ENCODE results near the gene HESX1.
A peak's percentile ranks its signal among the peaks of the same experiment; 100 is the strongest.

DNA sequence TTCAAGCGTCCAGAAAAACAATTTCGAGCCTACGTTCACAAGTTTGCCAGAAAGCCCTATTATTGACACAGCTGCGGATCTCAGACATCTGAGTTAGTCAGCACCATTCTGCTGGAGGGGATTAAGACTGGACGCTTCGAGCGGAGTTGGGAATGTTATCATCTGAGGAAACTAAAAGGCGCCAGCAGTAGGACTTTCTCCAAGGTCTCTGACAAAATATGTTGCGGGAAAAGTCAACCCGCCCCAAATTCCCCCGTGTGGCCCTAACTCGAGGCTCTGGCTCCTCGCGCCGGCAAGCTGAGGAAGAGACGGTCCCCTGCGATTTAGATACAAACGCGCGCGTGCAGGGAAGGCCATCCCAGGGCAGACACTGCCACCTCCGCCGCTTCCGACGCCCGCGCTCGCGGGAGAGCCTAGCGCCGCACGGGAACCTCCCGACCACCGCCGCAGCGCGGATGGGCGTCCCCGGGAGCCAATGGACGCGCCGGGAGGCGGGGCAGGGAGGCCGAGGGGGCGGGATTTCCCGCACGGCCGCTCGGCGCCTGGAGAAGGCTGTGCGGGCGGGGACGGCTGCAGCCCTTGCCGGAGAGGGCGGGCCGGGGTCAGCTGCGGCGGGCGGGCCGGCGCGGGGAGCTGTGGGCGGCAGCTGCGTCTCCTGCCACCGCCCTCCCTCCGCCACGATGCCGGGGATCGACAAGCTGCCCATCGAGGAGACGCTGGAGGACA lies 27.6 kb upstream of the HESX1 start, which contains the start of gene APPL1:
- TF ChIP-seq EZH2 (IDR thresholded peaks at IDR 0.05; ENCODE audit: low read depth, unreplicated experiment), result no peak
- TF ChIP-seq, protein P1, sequence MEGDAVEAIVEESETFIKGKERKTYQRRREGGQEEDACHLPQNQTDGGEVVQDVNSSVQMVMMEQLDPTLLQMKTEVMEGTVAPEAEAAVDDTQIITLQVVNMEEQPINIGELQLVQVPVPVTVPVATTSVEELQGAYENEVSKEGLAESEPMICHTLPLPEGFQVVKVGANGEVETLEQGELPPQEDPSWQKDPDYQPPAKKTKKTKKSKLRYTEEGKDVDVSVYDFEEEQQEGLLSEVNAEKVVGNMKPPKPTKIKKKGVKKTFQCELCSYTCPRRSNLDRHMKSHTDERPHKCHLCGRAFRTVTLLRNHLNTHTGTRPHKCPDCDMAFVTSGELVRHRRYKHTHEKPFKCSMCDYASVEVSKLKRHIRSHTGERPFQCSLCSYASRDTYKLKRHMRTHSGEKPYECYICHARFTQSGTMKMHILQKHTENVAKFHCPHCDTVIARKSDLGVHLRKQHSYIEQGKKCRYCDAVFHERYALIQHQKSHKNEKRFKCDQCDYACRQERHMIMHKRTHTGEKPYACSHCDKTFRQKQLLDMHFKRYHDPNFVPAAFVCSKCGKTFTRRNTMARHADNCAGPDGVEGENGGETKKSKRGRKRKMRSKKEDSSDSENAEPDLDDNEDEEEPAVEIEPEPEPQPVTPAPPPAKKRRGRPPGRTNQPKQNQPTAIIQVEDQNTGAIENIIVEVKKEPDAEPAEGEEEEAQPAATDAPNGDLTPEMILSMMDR (conservative IDR thresholded peaks at IDR 0.05; ENCODE audit: low read depth in 2 of 2), result no peak
- TF ChIP-seq POLR2AphosphoS5 (IDR thresholded peaks at IDR 0.05; ENCODE audit: low read depth), result peak; percentile 94
- TF ChIP-seq, protein P2, sequence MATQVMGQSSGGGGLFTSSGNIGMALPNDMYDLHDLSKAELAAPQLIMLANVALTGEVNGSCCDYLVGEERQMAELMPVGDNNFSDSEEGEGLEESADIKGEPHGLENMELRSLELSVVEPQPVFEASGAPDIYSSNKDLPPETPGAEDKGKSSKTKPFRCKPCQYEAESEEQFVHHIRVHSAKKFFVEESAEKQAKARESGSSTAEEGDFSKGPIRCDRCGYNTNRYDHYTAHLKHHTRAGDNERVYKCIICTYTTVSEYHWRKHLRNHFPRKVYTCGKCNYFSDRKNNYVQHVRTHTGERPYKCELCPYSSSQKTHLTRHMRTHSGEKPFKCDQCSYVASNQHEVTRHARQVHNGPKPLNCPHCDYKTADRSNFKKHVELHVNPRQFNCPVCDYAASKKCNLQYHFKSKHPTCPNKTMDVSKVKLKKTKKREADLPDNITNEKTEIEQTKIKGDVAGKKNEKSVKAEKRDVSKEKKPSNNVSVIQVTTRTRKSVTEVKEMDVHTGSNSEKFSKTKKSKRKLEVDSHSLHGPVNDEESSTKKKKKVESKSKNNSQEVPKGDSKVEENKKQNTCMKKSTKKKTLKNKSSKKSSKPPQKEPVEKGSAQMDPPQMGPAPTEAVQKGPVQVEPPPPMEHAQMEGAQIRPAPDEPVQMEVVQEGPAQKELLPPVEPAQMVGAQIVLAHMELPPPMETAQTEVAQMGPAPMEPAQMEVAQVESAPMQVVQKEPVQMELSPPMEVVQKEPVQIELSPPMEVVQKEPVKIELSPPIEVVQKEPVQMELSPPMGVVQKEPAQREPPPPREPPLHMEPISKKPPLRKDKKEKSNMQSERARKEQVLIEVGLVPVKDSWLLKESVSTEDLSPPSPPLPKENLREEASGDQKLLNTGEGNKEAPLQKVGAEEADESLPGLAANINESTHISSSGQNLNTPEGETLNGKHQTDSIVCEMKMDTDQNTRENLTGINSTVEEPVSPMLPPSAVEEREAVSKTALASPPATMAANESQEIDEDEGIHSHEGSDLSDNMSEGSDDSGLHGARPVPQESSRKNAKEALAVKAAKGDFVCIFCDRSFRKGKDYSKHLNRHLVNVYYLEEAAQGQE (IDR thresholded peaks at IDR 0.05; ENCODE audit: unreplicated experiment), result no peak
- no peak for TF ChIP-seq EZH2phosphoT487 (IDR thresholded peaks at IDR 0.05; ENCODE audit: unreplicated experiment)
- TF ChIP-seq JUNB (IDR thresholded peaks at IDR 0.05; ENCODE audit: unreplicated experiment), result no peak
- peak; percentile 51 for TF ChIP-seq CREB1 (CRISPR knock-in tag; IDR thresholded peaks at IDR 0.05; ENCODE audit: low read depth)
- TF ChIP-seq, protein P3, sequence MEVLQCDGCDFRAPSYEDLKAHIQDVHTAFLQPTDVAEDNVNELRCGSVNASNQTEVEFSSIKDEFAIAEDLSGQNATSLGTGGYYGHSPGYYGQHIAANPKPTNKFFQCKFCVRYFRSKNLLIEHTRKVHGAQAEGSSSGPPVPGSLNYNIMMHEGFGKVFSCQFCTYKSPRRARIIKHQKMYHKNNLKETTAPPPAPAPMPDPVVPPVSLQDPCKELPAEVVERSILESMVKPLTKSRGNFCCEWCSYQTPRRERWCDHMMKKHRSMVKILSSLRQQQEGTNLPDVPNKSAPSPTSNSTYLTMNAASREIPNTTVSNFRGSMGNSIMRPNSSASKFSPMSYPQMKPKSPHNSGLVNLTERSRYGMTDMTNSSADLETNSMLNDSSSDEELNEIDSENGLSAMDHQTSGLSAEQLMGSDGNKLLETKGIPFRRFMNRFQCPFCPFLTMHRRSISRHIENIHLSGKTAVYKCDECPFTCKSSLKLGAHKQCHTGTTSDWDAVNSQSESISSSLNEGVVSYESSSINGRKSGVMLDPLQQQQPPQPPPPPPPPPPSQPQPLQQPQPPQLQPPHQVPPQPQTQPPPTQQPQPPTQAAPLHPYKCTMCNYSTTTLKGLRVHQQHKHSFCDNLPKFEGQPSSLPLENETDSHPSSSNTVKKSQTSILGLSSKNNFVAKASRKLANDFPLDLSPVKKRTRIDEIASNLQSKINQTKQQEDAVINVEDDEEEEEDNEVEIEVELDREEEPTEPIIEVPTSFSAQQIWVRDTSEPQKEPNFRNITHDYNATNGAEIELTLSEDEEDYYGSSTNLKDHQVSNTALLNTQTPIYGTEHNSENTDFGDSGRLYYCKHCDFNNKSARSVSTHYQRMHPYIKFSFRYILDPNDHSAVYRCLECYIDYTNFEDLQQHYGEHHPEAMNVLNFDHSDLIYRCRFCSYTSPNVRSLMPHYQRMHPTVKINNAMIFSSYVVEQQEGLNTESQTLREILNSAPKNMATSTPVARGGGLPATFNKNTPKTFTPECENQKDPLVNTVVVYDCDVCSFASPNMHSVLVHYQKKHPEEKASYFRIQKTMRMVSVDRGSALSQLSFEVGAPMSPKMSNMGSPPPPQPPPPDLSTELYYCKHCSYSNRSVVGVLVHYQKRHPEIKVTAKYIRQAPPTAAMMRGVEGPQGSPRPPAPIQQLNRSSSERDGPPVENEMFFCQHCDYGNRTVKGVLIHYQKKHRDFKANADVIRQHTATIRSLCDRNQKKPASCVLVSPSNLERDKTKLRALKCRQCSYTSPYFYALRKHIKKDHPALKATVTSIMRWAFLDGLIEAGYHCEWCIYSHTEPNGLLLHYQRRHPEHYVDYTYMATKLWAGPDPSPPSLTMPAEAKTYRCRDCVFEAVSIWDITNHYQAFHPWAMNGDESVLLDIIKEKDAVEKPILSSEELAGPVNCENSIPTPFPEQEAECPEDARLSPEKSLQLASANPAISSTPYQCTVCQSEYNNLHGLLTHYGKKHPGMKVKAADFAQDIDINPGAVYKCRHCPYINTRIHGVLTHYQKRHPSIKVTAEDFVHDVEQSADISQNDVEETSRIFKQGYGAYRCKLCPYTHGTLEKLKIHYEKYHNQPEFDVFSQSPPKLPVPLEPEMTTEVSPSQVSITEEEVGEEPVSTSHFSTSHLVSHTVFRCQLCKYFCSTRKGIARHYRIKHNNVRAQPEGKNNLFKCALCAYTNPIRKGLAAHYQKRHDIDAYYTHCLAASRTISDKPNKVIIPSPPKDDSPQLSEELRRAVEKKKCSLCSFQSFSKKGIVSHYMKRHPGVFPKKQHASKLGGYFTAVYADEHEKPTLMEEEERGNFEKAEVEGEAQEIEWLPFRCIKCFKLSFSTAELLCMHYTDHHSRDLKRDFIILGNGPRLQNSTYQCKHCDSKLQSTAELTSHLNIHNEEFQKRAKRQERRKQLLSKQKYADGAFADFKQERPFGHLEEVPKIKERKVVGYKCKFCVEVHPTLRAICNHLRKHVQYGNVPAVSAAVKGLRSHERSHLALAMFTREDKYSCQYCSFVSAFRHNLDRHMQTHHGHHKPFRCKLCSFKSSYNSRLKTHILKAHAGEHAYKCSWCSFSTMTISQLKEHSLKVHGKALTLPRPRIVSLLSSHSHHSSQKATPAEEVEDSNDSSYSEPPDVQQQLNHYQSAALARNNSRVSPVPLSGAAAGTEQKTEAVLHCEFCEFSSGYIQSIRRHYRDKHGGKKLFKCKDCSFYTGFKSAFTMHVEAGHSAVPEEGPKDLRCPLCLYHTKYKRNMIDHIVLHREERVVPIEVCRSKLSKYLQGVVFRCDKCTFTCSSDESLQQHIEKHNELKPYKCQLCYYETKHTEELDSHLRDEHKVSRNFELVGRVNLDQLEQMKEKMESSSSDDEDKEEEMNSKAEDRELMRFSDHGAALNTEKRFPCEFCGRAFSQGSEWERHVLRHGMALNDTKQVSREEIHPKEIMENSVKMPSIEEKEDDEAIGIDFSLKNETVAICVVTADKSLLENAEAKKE (CRISPR knock-in tag; IDR thresholded peaks at IDR 0.05), result no peak
- TF ChIP-seq ZNF331 (CRISPR knock-in tag; IDR thresholded peaks at IDR 0.05; ENCODE audit: low read depth), result no peak
- TF ChIP-seq NANOG (IDR thresholded peaks at IDR 0.05; ENCODE audit: borderline replicate concordance), result no peak
- TF ChIP-seq, protein P4, sequence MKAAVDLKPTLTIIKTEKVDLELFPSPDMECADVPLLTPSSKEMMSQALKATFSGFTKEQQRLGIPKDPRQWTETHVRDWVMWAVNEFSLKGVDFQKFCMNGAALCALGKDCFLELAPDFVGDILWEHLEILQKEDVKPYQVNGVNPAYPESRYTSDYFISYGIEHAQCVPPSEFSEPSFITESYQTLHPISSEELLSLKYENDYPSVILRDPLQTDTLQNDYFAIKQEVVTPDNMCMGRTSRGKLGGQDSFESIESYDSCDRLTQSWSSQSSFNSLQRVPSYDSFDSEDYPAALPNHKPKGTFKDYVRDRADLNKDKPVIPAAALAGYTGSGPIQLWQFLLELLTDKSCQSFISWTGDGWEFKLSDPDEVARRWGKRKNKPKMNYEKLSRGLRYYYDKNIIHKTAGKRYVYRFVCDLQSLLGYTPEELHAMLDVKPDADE (IDR thresholded peaks at IDR 0.05), result no peak

Measured in GM23338 (cell line).